CD4-positive, alpha-beta T cell treated with Interleukin-4 for 1 hour (primary cell): Measurements from ENCODE around the gene GGA2.

Experiments used
- DNase-seq, 2 donors: peaks; one replicate each; pipeline ENCODE4 v3.0.0-alpha.2; 2020 to 2022

The GGA2 gene

DNA sequence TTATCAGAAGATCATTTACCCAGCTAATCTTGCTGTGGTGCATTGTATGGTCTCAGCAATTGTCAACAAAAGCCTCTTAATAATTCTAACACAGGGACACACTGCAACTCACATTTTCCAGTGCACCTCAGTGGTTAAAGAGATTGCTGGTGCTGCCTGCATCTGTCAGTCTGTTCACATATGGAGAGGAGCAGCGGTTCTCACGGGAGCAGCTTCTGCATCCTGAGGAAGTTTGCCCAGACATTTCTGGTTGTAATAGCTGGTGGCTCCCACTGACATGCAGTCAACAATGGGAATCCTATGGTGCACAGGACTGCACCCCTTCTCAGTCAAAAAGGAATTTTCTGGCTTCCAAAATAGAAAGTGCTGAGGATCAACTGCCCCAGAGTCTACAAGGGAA lies 7.8 kb downstream of the GGA2 start:
- no peak for DNase-seq

DNA sequence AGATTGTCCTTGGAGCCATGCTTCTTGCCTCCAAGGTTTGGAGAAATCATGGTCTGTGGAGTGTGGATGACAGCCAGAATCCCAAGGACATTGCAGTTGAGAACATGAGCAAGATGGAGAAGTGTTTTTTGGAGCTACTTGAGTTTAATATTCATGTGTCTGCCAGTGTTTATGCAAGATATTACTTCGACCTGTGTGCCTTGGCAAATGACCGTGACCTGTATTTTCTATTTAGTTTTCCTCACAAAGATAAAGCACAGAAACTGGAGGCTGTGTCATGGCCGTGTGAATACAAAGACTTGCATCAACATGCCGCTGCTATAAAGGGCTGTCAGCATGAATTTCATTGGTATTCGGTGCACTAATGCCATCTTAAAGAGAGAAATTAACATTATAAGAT lies 9.0 kb downstream of the GGA2 start:
- no peak for DNase-seq

DNA sequence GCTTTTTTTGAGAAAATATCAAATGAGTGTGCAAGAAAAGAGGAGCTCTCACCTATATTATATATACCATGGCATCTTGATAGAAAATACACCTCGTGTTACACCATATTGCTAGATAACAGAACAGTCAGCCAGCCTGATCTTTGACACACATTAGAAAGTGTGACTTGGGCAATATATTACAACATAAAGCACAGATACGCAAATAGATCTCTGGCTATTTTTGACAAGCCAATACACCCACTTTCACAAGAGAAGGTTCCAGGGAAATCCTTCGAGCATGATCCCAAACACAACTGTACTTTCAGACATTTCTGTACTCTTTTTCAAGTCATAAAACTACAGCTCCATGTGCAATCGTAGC lies 9.4 kb downstream of the GGA2 start:
- no peak for DNase-seq

DNA sequence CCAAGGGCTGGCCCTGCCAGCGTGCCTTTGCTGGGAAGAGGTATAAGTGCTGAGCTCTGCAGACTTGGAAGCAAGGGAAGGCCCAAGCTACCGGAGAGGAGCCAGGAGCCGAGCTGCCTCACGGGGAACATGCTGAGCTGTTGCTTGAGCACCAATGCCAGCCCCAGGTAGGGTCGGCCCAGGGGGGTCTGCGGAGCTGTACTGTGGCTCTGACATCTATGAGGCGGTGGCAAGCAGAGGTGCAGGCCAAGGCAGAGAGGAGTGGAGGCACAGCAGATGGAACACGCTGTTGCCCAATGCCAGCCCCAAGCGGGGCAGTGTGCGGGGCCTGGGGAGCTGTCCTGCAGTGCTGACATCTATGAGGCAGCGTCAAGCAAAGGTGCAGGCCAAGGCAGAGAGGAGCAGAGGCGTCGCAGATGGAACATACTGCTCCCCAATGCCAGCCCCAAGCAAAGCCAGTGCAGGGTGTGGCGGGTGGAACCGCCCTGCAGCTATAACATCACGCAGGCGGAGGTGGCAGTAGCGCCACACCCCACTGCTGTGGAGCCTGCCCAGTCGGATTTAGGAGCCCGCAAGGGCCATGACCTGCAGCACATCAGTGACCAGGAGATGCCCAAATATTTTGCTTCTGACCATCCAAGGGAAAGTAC lies 10.0 kb downstream of the GGA2 start:
- no peak for DNase-seq

DNA sequence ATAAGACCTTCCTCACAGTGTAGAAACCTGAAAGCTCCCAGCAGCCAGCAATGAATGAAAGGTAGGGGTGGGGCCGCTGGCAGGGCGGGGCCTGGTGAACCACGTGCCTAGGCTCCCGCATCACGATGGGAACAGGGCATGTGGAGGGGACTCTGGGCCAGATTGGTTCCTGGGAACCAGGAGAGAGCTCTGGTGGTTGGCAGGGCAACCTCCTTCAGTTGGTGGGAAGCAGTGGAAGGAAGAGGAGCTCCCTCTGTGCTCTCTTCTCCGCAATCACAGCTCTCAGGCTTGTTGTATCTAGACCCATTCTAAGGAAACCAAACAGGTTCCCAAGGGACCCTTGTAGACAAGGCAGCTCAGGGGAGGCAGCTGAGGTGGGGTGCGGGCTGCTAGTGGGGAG lies 10.5 kb downstream of the GGA2 start:
- DNase-seq, result no peak

- no peak for DNase-seq
These were observed 11.4 kb downstream of the GGA2 start for GRCh38 chr16:23498863-23499262.

DNA sequence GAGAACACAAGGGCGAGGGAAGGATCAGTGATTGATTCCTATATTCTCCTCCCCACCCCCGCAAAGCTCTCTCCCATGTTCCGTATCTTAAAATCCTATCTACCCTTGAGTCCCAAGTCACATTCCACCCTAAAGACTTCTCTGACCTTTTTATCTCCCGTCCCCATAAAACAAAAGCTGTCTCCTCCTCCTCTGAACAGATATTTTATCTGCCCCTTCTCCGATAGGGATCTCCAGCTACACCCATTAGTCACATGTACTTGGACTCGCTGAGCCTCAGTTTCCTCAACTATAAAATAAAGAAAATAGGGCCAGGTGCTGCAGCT lies 12.8 kb downstream of the GGA2 start:
- no peak for DNase-seq

DNA sequence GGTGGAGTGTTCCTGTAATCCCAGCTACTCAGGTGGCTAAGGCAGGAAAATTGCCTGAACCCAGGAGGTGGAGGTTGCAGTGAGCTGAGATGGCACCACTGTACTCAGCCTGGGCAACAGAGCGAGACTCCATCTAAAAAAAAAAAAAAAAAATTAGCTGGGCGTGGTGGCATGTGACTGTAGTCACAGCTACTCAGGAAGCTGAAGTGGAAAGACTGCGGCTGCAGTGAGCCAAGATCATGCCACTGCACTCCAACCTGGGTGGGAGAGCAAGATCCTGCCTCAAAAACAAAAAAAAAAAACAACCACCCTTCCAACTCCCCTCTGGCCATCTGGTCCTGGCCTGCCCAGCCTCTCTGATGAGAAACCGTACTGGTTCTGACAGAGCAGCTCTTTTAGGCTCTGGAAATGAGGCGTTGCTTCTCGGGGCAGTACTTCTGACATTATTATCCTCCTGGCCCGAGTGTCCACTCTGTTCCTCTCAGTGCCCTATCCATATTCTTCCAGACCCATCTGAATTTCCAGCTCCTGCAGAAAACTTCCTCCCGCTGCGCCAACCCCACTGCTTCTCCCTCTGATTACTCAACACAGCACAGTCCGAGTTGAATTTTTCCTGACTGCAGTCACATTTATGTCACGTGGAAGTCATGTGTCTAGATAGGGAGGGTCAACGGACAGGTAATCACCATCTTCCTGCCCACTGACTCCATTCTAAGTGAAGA lies 13.3 kb downstream of the GGA2 start:
- DNase-seq, result no peak

DNA sequence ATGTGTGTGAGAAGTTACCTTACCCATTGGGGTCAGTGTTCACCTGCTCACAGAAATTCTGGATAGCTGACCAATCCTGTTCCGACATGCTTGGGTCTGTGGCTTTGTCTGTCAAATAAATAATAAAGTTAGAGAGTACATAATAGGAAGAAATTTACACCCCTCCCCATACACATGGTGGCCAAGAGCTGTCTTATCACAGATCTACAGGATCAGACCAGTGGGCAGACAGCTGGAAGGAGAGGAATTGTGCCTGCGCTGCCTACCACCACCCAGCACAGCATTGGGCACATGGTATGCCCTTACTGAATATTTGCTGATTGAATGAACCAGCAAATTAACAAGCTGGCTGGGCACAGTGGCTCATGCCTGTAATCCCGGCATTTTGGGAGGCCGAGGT lies 14.6 kb downstream of the GGA2 start:
- DNase-seq, result no peak

- no peak for DNase-seq
These were observed 16.1 kb downstream of the GGA2 start for GRCh38 chr16:23494188-23494587.

DNA sequence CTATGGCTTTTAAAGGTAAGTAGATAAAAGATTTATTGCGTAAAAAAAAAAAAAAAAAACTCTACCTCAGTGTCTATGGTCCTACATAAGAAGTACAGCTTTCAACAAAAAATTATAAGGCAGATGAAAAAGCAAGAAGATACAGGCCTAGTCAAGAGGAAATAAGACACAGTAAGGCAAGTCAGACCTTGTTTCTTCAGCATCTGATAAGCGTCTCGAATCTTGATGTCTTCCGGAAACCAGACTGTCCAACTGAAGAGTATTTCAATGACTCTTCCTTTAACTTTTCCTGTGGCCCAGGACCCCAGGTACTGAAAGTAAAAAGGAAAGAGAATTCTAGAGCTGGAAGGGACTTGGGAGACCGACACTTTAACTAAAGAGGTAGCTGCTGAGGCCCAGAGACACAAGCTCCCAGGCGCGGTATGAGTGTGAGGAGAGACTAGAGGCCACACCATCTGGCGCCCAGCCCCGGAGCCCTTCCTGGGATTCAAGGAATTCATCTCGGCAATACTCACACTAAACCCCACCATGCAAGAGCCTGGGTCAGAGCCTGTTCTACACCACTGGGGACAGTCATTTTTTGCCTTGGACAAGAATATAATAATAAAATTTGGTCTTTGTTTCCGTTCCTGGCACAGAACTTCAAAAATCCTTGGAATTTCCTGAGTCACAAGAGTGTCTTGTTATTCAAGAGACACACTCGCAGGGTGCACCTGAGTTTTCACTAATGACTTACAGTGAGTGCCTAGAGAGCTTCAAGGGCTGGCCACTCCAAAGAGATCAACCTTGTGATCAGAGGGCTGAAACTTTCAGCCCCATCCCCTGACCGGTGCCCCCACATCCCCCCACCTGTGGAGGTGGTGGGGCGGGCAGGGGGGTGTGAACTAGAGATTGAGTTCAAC lies 18.6 kb downstream of the GGA2 start:
- no peak for DNase-seq

DNA sequence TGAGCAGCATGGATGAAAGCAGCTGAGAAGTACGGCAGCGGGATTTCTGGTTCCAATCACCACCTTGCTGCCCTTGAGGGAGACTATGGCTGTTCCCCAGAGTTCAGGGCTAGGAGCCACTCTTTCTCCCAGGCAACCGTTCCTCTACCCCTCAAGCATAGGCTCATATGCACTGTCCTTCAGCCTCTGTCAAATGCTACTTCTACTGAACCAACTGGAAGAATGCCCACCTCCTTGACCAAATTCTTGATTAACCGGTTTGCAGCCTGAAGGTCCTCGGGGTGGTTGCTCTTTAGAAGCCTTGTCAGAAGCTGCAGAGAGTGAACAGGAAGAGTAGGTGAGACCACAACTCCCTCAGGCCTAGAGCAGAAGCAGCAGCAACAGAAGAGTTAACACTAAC lies 23.8 kb downstream of the GGA2 start:
- no peak for DNase-seq

- no peak for DNase-seq
These were observed 24.5 kb downstream of the GGA2 start for GRCh38 chr16:23485841-23486240.

GRCh38 chr16:23485257-23485614 lies 25.1 kb downstream of the GGA2 start:
- DNase-seq, result no peak

GRCh38 chr16:23484510-23485256 lies 25.6 kb downstream of the GGA2 start:
- no peak for DNase-seq

GRCh38 chr16:23483492-23483891 lies 26.8 kb downstream of the GGA2 start:
- DNase-seq, result peak; percentile 18 to 38

- peak; percentile 68 to 79 for DNase-seq
These were observed 27.5 kb downstream of the GGA2 start for GRCh38 chr16:23482778-23483177.

- no peak for DNase-seq
These were observed 30.0 kb downstream of the GGA2 start for GRCh38 chr16:23480257-23480656.

- no peak for DNase-seq
These were observed 31.2 kb downstream of the GGA2 start for GRCh38 chr16:23479138-23479537.

DNA sequence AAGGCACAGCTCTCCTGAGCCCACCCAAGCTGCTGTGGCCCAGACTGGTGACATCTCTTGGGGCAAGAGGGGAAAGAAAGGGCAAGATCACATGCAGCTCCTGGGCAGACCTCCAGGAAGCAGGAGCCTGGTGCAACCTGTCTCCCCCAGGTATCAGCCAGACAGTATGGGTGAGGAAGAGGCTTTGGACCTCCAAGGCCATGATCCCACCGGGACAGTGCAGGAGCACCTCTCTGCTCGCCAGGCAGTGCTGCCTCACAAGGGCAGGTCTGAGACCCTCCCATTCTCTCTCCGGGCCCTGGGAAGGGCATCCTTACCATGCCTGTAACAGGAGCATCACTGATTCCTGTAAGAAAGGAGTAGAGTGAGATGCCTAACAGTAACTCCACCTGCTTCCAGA lies 31.7 kb downstream of the GGA2 start:
- DNase-seq, result no peak

- no peak for DNase-seq
These were observed 34.0 kb downstream of the GGA2 start for GRCh38 chr16:23476289-23476688.

- DNase-seq, result no peak
These were observed 40.5 kb downstream of the GGA2 start for GRCh38 chr16:23469814-23470213.

DNA sequence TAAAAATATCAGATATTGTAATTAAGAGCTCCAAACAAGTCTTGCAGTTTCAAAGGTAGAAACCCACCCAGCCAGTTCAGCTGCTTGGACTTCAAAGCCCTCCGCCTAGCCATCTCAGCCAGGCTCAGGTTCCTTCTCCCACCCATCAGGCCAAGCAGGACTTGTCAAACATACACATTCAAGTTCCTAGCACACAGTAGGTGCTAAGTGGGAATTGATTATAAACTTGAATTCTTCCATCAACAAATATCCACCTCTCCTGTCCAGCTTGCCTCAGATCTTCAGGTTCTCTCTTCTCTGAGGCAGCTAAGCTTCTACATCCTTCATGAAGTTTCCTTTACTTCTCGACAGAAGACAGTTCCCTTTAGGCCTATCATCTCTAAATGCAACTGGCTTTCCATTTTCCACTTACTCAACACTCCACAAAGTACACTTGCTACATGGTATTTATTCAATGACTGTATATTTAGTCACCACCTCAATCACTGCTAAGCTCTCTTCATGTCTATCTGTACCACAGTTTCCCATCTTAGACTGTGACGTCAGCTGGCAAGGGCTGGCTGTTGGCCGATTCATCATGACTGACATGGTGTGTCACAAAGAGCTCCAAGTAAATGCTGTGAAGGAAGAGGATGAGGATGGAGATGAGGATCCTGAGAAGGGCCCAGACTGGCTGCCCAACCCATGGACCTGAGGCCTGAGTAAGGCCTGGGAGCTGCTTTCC lies 44.0 kb downstream of the GGA2 start:
- DNase-seq, result no peak
